Measurements from ENCODE around the gene CXCL16.

- TF ChIP-seq POLR2A (IDR thresholded peaks at IDR 0.05) (no peak), CTCF (IDR thresholded peaks at IDR 0.05) (no peak)
Measured at GRCh38 chr17:4733073-4733531, 6.6 kb downstream of the CXCL16 start.

All from uterus (tissue), 2 donors.